CD4-positive, CD25-positive, alpha-beta regulatory T cell (primary cell): ENCODE measurements around the gene TMEM139. TPM values are rescaled to one million over a fixed set of nuclear protein-coding genes. Genes with fewer than 3 reads are reported as not detected.

Source experiments
- polyA plus RNA-seq, 4 donors: library from polyadenylated mRNA; unstranded; fragments of 300-500 nt; fragmentation: Illumina TruSeq; gene quantifications; one replicate each; pipeline ENCODE4 v1.2.3, GENCODE V29; 2021
- total RNA-seq: library from RNA; stranded (reverse); gene quantifications from one replicate; pipeline ENCODE4 v1.2.3, GENCODE V29; 2022

Gene TMEM139
- total and polyA plus RNA-seq, 5 donors from 2014 or later = 0.75 to 1.3 (median 0.91) TPM

Other genes starting within 250 kb of the TMEM139 start
- not detected for gene OR6V1, start 232.6 kb upstream of the TMEM139 start, total RNA-seq
- not detected for gene OR6V1, start 232.6 kb upstream of the TMEM139 start, polyA plus RNA-seq
- not detected for gene PIP, start 152.9 kb upstream of the TMEM139 start, total RNA-seq
- not detected for gene PIP, start 152.9 kb upstream of the TMEM139 start, polyA plus RNA-seq
- not detected for gene TAS2R39, start 101.5 kb upstream of the TMEM139 start, total RNA-seq
- gene TAS2R39, start 101.5 kb upstream of the TMEM139 start, polyA plus RNA-seq = not detected
- gene TAS2R40, start 62.9 kb upstream of the TMEM139 start, total RNA-seq = not detected
- gene TAS2R40, start 62.9 kb upstream of the TMEM139 start, polyA plus RNA-seq = not detected
- 475 TPM for gene GSTK1, start 21.5 kb upstream of the TMEM139 start, total RNA-seq
- gene GSTK1, start 21.5 kb upstream of the TMEM139 start, polyA plus RNA-seq = 100 to 1,000 TPM; 589 to 845 (median 707) TPM
- 61.4 TPM for gene CASP2, start 3.4 kb downstream of the TMEM139 start, total RNA-seq
- 10 to 100 TPM; 20.5 to 27.1 (median 24.1) TPM for gene CASP2, start 3.4 kb downstream of the TMEM139 start, polyA plus RNA-seq
- gene CLCN1, start 31.2 kb downstream of the TMEM139 start, total RNA-seq = not detected
- under 1 TPM in 1 of 4 donors, not detected in 3; 0.05 TPM for gene CLCN1, start 31.2 kb downstream of the TMEM139 start, polyA plus RNA-seq
- 0.27 TPM for gene FAM131B, start 77.8 kb downstream of the TMEM139 start, total RNA-seq
- gene FAM131B, start 77.8 kb downstream of the TMEM139 start, polyA plus RNA-seq = under 1 TPM in 3 of 4 donors, not detected in 1; 0.14 to 0.36 (median 0.35) TPM
- gene ZYX, start 96.4 kb downstream of the TMEM139 start, total RNA-seq = 174 TPM
- 100 to 1,000 TPM in 1 of 4 donors, 10 to 100 TPM in 3; 81.1 to 105 (median 89.5) TPM for gene ZYX, start 96.4 kb downstream of the TMEM139 start, polyA plus RNA-seq
- gene EPHA1, start 123.9 kb downstream of the TMEM139 start, total RNA-seq = 5.0 TPM
- gene EPHA1, start 123.9 kb downstream of the TMEM139 start, polyA plus RNA-seq = 10 to 100 TPM in 1 of 4 donors, 1 to 10 TPM in 3; 1.4 to 10.3 (median 4.8) TPM
- 0.42 TPM for gene TAS2R60, start 158.5 kb downstream of the TMEM139 start, total RNA-seq
- under 1 TPM in 2 of 4 donors, not detected in 2; 0.19 to 0.20 TPM for gene TAS2R60, start 158.5 kb downstream of the TMEM139 start, polyA plus RNA-seq
- gene TAS2R41, start 192.9 kb downstream of the TMEM139 start, total RNA-seq = 0.59 TPM
- not detected for gene TAS2R41, start 192.9 kb downstream of the TMEM139 start, polyA plus RNA-seq